Stimulated activated CD4-positive, alpha-beta T cell treated with anti-CD3 and anti-CD28 coated beads, Interleukin-15, amount 100 ng/mL, for 1 hour (primary cell): ENCODE data around the gene DTNBP1.

Experiments
- DNase-seq, 2 donors: peaks; one replicate each; pipeline ENCODE4 v3.0.0-alpha.2; 2020; ENCODE audit warnings: low read depth in 1 of 2, low spot score in 1 of 2

DTNBP1 gene

GRCh38 chr6:15662326-15663129, at the start of gene DTNBP1:
DTNBP1 (minus strand) TSS chr6:15663028; CDS start chr6:15662869, 159 bp downstream.
- DNase-seq, result peak; percentile 69 to 77

- no peak for DNase-seq
Measured at GRCh38 chr6:15709651-15710269, 46.9 kb upstream of the DTNBP1 start.

- DNase-seq, result no peak
Measured at GRCh38 chr6:15708231-15708630, 45.4 kb upstream of the DTNBP1 start.

GRCh38 chr6:15705981-15706380, 43.2 kb upstream of the DTNBP1 start:
- no peak for DNase-seq

- DNase-seq, result no peak
Measured at GRCh38 chr6:15698471-15698870, 35.6 kb upstream of the DTNBP1 start.

- no peak for DNase-seq
Measured at GRCh38 chr6:15697895-15698294, 35.1 kb upstream of the DTNBP1 start.

- DNase-seq, result peak; percentile 42 to 58
Measured at GRCh38 chr6:15691250-15691869, 28.5 kb upstream of the DTNBP1 start.

GRCh38 chr6:15690510-15690909, 27.7 kb upstream of the DTNBP1 start:
- no peak for DNase-seq

- DNase-seq, result no peak
Measured at GRCh38 chr6:15689586-15690482, 27.0 kb upstream of the DTNBP1 start.

GRCh38 chr6:15685619-15686018, 22.8 kb upstream of the DTNBP1 start:
- no peak for DNase-seq

- DNase-seq, result no peak
Measured at GRCh38 chr6:15682965-15683822, 20.4 kb upstream of the DTNBP1 start.

GRCh38 chr6:15681946-15682345, 19.1 kb upstream of the DTNBP1 start:
- no peak for DNase-seq

- DNase-seq, result no peak
Measured at GRCh38 chr6:15678514-15678913, 15.7 kb upstream of the DTNBP1 start.

GRCh38 chr6:15677822-15678221, 15.0 kb upstream of the DTNBP1 start:
- DNase-seq, result no peak

- no peak for DNase-seq
Measured at GRCh38 chr6:15675536-15676220, 12.8 kb upstream of the DTNBP1 start.

GRCh38 chr6:15674690-15675386, 12.0 kb upstream of the DTNBP1 start:
- no peak for DNase-seq

GRCh38 chr6:15673666-15674065, 10.8 kb upstream of the DTNBP1 start:
- no peak for DNase-seq

GRCh38 chr6:15672818-15673217, 10.0 kb upstream of the DTNBP1 start:
- no peak for DNase-seq

GRCh38 chr6:15672291-15672690, 9.5 kb upstream of the DTNBP1 start:
- DNase-seq, result no peak
